Sigmoid colon (tissue), 3 donors: Measurements from ENCODE around the gene RTN4RL2.

Experiments used
- POLR2A ChIP-seq, 2 donors: fragments of 450-650 bp; IDR thresholded peaks; one replicate each; pipeline ENCODE4 v1.6.1; 2016; ENCODE audit warnings: antibody characterized with exemption in 2 of 2, mild to moderate bottlenecking in 2 of 2, moderate library complexity in 2 of 2
- TF ChIP-seq, protein P1 (sequence below), 4 experiments: fragments of 450-650 bp in 3 of 4; fragments of 200-600 bp in 1 of 4; IDR thresholded peaks; one replicate each; pipeline ENCODE4 v1.5.1; 2016 to 2019; ENCODE audit warnings: antibody characterized with exemption in 4 of 4, mild to moderate bottlenecking in 3 of 4, moderate library complexity in 2 of 4

DNA sequence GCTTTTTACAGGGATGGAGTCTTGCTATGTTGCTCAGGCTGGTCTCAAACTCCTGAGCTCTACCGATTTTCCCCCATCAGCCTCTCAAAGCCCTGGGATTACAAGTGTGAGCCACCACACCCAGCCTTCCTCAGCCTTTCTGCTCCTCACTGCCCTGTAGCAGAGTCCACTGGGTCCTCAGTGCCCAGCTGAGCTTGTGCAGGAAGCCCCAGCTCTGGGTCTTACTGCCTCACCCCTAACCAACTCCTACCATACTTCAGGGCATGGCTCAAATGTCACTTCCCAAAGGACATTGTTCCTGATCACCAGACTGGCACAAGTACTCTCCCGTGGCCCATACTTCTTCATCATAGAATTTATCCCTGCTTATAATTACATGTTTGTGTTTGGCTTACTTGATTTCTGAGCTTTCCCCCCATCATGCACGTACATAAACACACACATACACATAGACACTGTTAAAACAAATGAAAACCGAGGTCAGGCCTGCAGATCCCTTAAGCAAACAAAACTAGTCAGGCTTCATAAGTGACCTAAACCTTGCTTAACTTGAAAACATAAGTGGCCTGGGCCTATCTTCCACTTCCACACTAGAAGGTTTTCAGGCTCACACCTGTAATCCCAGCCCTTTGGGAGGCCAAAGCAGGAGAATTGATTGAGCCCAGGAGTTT is 19.4 kb upstream of the RTN4RL2 start:
- TF ChIP-seq POLR2A (IDR thresholded peaks at IDR 0.05), result no peak
- TF ChIP-seq, protein P1, sequence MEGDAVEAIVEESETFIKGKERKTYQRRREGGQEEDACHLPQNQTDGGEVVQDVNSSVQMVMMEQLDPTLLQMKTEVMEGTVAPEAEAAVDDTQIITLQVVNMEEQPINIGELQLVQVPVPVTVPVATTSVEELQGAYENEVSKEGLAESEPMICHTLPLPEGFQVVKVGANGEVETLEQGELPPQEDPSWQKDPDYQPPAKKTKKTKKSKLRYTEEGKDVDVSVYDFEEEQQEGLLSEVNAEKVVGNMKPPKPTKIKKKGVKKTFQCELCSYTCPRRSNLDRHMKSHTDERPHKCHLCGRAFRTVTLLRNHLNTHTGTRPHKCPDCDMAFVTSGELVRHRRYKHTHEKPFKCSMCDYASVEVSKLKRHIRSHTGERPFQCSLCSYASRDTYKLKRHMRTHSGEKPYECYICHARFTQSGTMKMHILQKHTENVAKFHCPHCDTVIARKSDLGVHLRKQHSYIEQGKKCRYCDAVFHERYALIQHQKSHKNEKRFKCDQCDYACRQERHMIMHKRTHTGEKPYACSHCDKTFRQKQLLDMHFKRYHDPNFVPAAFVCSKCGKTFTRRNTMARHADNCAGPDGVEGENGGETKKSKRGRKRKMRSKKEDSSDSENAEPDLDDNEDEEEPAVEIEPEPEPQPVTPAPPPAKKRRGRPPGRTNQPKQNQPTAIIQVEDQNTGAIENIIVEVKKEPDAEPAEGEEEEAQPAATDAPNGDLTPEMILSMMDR (IDR thresholded peaks at IDR 0.05), result no peak
